Adrenal gland (tissue), 5 donors: ENCODE results near the gene DNAJC1.

Experiments
- CTCF ChIP-seq, 6 experiments: fragments of 450-650 bp in 4 of 6; fragments of 200-600 bp in 2 of 6; sonication (generic) in 1 of 6; IDR thresholded peaks; 1 replicate in 5 of 6; 2 replicates in 1 of 6; pipeline versions ENCODE4 v1.5.1 to v1.8.0; 2016 to 2021; ENCODE audit warnings: antibody characterized with exemption in 6 of 6, mild to moderate bottlenecking in 2 of 6, moderate library complexity in 1 of 6
- POLR2A ChIP-seq, 2 donors: fragments of 450-650 bp; IDR thresholded peaks; one replicate each; pipeline ENCODE4 v1.6.1; 2017; ENCODE audit warnings: antibody characterized with exemption in 2 of 2, mild to moderate bottlenecking in 2 of 2, moderate library complexity in 1 of 2
- donor health status: DM: no; HTN: no; CAD: no.

- TF ChIP-seq CTCF (IDR thresholded peaks at IDR 0.05) (no peak), POLR2A (IDR thresholded peaks at IDR 0.05) (no peak)
Observed at GRCh38 chr10:21961847-21962246, 41.7 kb downstream of the DNAJC1 start.
